GM23338 (cell line): ENCODE results near the gene ADGRG6. TPM values are rescaled to one million over a fixed set of nuclear protein-coding genes. Genes with fewer than 3 reads are reported as not detected.

Source experiments
- ATAC-seq: fragments of 200-7000 bp; cut with Tn5 transposase; 3 replicates; pipeline ENCODE4 v1.9.1; 2020
- DNase-seq: peaks from one replicate; pipeline ENCODE4 v3.0.0-alpha.2; 2015; ENCODE audit warnings: low spot score
- H2AFZ ChIP-seq: fragments of 200-600 bp; sonication (generic); 2 replicates; pipeline ENCODE4 v1.8.0; 2016; ENCODE audit warnings: antibody characterized with exemption, mild to moderate bottlenecking, moderate library complexity
- H3F3A ChIP-seq: fragments of 200-600 bp; sonication (generic); replicated peaks from 2 replicates; pipeline ENCODE4 v1.8.0; 2017; ENCODE audit warnings: antibody characterized with exemption, mixed run types, low read depth
- H3K27ac ChIP-seq: fragments of 200-600 bp; sonication (generic); 2 replicates; pipeline ENCODE4 v1.6.1; 2016; ENCODE audit warnings: low read depth
- H3K27me3 ChIP-seq: fragments of 200-600 bp; sonication (generic); 2 replicates; pipeline ENCODE4 v1.8.0; 2016; ENCODE audit warnings: mild to moderate bottlenecking, mixed run types, moderate library complexity; ENCODE audit not compliant: insufficient read depth
- H3K36me3 ChIP-seq: fragments of 200-600 bp; sonication (generic); 2 replicates; pipeline ENCODE4 v1.8.0; 2016; ENCODE audit warnings: mild to moderate bottlenecking; ENCODE audit not compliant: insufficient read depth
- H3K4me1 ChIP-seq: fragments of 200-600 bp; sonication (generic); 2 replicates; pipeline ENCODE4 v1.8.0; 2016; ENCODE audit warnings: mild to moderate bottlenecking, moderate library complexity; ENCODE audit not compliant: insufficient read depth
- H3K4me2 ChIP-seq: fragments of 200-600 bp; sonication (generic); 2 replicates; pipeline ENCODE4 v1.7.1; 2017; ENCODE audit warnings: mixed run types
- H3K4me3 ChIP-seq: fragments of 200-600 bp; sonication (generic); 2 replicates; pipeline ENCODE4 v1.6.1; 2016; ENCODE audit warnings: mixed run types
- H3K79me2 ChIP-seq: fragments of 200-600 bp; sonication (generic); replicated peaks from 2 replicates; pipeline ENCODE4 v1.8.0; 2017; ENCODE audit warnings: mild to moderate bottlenecking; ENCODE audit not compliant: insufficient read depth
- H3K9me2 ChIP-seq: fragments of 200-600 bp; sonication (generic); 2 replicates; pipeline ENCODE4 v1.8.0; 2017; ENCODE audit not compliant: insufficient read depth
- H4K20me1 ChIP-seq: fragments of 200-600 bp; sonication (generic); replicated peaks from 2 replicates; pipeline ENCODE4 v1.8.0; 2017; ENCODE audit warnings: mild to moderate bottlenecking; ENCODE audit not compliant: insufficient read depth
- H3K27ac Mint-ChIP-seq: 2 replicates; pipeline ENCODE4 v1.8.0; 2020; ENCODE audit warnings: inconsistent platforms, mild to moderate bottlenecking, moderate library complexity, mixed read lengths
- H3K27me3 Mint-ChIP-seq: 3 replicates; pipeline ENCODE4 v1.8.0; 2022; ENCODE audit warnings: low read depth, mild to moderate bottlenecking, moderate library complexity, mixed read lengths, inconsistent platforms; ENCODE audit not compliant: insufficient read depth, poor library complexity
- H3K36me3 Mint-ChIP-seq: 3 replicates; pipeline ENCODE4 v1.8.0; 2021; ENCODE audit warnings: low read depth, mild to moderate bottlenecking, inconsistent platforms, moderate library complexity, mixed read lengths
- H3K4me1 Mint-ChIP-seq: 3 replicates; pipeline ENCODE4 v1.8.0; 2020; ENCODE audit warnings: mild to moderate bottlenecking, inconsistent platforms, mixed read lengths
- H3K4me3 Mint-ChIP-seq: 3 replicates; pipeline ENCODE4 v1.8.0; 2021; ENCODE audit warnings: moderate library complexity, mild to moderate bottlenecking, inconsistent platforms, mixed read lengths
- H3K9me3 Mint-ChIP-seq: 3 replicates; pipeline ENCODE4 v1.8.0; 2020; ENCODE audit warnings: moderate library complexity, mild to moderate bottlenecking, inconsistent platforms, mixed read lengths
- CREB1 ChIP-seq: fragments of 250-450 bp; sonication (Bioruptor Pico); IDR thresholded peaks from 2 replicates; pipeline ENCODE4 v1.5.0; 2020; ENCODE audit warnings: low read depth, mild to moderate bottlenecking, moderate library complexity
- EZH2 ChIP-seq: fragments of 200-600 bp; sonication (generic); IDR thresholded peaks from one replicate; pipeline ENCODE4 v1.8.0; 2017; ENCODE audit warnings: antibody characterized with exemption, mild to moderate bottlenecking, low read depth; ENCODE audit not compliant: unreplicated experiment
- EZH2phosphoT487 ChIP-seq: fragments of 200-600 bp; sonication (generic); IDR thresholded peaks from one replicate; pipeline ENCODE4 v1.8.1; 2018; ENCODE audit warnings: antibody characterized with exemption; ENCODE audit not compliant: unreplicated experiment
- JUNB ChIP-seq: IDR thresholded peaks from one replicate; pipeline ENCODE4 v1.6.1; 2016; ENCODE audit warnings: antibody characterized with exemption; ENCODE audit not compliant: unreplicated experiment
- NANOG ChIP-seq: IDR thresholded peaks from 2 replicates; pipeline ENCODE4 v1.6.1; 2016; ENCODE audit warnings: antibody characterized with exemption, borderline replicate concordance
- POLR2AphosphoS5 ChIP-seq: IDR thresholded peaks from 2 replicates; pipeline ENCODE4 v1.6.1; 2016; ENCODE audit warnings: antibody characterized with exemption, low read depth
- STAT1 ChIP-seq: IDR thresholded peaks from one replicate; pipeline ENCODE4 v1.6.1; 2016; ENCODE audit warnings: antibody characterized with exemption; ENCODE audit not compliant: unreplicated experiment
- ZNF114 ChIP-seq: fragments of 250-450 bp; sonication (Bioruptor Pico); IDR thresholded peaks from 2 replicates; pipeline ENCODE4 v1.5.0; 2020; ENCODE audit warnings: mild to moderate bottlenecking, moderate library complexity
- ZNF331 ChIP-seq: fragments of 250-450 bp; sonication (Bioruptor Pico); IDR thresholded peaks from 2 replicates; pipeline ENCODE4 v1.5.0; 2020; ENCODE audit warnings: low read depth, mild to moderate bottlenecking, moderate library complexity
- polyA plus RNA-seq: library from polyadenylated mRNA; unstranded; fragments of >200 nt; fragmentation: Nextera tagmentation; extraction: Ambion mirVana; gene quantifications from 2 replicates; pipeline ENCODE4 v1.2.1, GENCODE V29; 2016
- total RNA-seq: library from RNA; depleted of rRNA; stranded (reverse); fragments of >200 nt; shearing (Covaris generic); gene quantifications from 2 replicates; pipeline ENCODE4 v1.2.3, GENCODE V29; 2014
- TF ChIP-seq, protein P1 (sequence below): IDR thresholded peaks from 2 replicates; pipeline ENCODE4 v1.6.1; 2016; ENCODE audit warnings: antibody characterized with exemption
- TF ChIP-seq, protein P2 (sequence below): fragments of 250-450 bp; sonication (Bioruptor Pico); IDR thresholded peaks from 2 replicates; pipeline ENCODE4 v1.5.0; 2020; ENCODE audit warnings: mild to moderate bottlenecking, moderate library complexity
- TF ChIP-seq, protein P3 (sequence below): IDR thresholded peaks from one replicate; pipeline ENCODE4 v1.6.1; 2018; ENCODE audit warnings: antibody characterized with exemption; ENCODE audit not compliant: unreplicated experiment
- TF ChIP-seq, protein P4 (sequence below), 2 experiments: fragments of 200-600 bp in 1 of 2; sonication (generic) in 1 of 2; conservative IDR thresholded peaks; 2 replicates each; pipeline versions ENCODE4 v1.5.1 to v1.6.1; 2016 to 2017; ENCODE audit warnings: antibody characterized with exemption in 2 of 2, low read depth in 2 of 2, mild to moderate bottlenecking in 2 of 2, moderate library complexity in 1 of 2

Gene ADGRG6
- total and polyA plus RNA-seq, 2 experiments from 2014 or later: 1.3 to 7.7 TPM

DNA sequence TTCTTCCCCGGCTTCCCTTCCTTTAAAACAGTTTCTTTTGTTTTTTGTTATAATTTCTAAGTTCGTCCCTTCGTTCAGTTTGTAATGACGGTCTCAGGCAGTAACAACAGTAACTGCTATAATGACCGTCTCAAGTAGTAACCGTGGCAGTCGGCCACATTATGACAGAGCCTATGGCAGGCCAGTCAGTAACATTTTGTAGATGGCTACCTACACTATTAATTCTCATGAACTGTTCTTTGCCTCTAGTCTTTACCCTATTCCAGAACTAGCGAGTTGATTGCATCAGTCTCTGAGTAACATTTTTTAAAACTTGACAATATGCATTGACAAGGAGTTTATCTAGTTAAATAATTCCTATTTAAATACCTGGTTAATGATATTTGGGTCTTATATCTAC, 43.0 kb upstream of the ADGRG6 start:
- Histone ChIP-seq H3K27me3 (no peaks in the 10 kb centered on the region), H3K36me3 (no peaks in the 10 kb centered on the region), H3K9me2 (0 out of 2 replicates have a peak, but pooled peaks cover 3% of the 10 kb centered on the region), H3K4me2 (no peak overlapping the region), H4K20me1 (no peaks in the 10 kb centered on the region), H3F3A (no peaks in the 10 kb centered on the region), H3K27ac (no peak overlapping the region), H3K4me1 (no peaks in the 10 kb centered on the region), H3K79me2 (no peaks in the 10 kb centered on the region), H2AFZ (peak overlapping the region; percentile 56; the same call in 1 of the 2 replicates), H3K4me3 (no peak overlapping the region)
- H3K27ac Mint-ChIP-seq: no peak overlapping the region
- no peak overlapping the region for H3K4me3 Mint-ChIP-seq
- no peaks in the 10 kb centered on the region for H3K9me3 Mint-ChIP-seq
- TF ChIP-seq EZH2phosphoT487 (no peak), EZH2 (no peak), POLR2AphosphoS5 (no peak), STAT1 (no peak), ZNF114 (CRISPR knock-in tag) (no peak), CREB1 (CRISPR knock-in tag) (no peak), JUNB (no peak), ZNF331 (no peak), NANOG (no peak)
- TF ChIP-seq, protein P1, sequence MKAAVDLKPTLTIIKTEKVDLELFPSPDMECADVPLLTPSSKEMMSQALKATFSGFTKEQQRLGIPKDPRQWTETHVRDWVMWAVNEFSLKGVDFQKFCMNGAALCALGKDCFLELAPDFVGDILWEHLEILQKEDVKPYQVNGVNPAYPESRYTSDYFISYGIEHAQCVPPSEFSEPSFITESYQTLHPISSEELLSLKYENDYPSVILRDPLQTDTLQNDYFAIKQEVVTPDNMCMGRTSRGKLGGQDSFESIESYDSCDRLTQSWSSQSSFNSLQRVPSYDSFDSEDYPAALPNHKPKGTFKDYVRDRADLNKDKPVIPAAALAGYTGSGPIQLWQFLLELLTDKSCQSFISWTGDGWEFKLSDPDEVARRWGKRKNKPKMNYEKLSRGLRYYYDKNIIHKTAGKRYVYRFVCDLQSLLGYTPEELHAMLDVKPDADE: no peak
- TF ChIP-seq, protein P2, sequence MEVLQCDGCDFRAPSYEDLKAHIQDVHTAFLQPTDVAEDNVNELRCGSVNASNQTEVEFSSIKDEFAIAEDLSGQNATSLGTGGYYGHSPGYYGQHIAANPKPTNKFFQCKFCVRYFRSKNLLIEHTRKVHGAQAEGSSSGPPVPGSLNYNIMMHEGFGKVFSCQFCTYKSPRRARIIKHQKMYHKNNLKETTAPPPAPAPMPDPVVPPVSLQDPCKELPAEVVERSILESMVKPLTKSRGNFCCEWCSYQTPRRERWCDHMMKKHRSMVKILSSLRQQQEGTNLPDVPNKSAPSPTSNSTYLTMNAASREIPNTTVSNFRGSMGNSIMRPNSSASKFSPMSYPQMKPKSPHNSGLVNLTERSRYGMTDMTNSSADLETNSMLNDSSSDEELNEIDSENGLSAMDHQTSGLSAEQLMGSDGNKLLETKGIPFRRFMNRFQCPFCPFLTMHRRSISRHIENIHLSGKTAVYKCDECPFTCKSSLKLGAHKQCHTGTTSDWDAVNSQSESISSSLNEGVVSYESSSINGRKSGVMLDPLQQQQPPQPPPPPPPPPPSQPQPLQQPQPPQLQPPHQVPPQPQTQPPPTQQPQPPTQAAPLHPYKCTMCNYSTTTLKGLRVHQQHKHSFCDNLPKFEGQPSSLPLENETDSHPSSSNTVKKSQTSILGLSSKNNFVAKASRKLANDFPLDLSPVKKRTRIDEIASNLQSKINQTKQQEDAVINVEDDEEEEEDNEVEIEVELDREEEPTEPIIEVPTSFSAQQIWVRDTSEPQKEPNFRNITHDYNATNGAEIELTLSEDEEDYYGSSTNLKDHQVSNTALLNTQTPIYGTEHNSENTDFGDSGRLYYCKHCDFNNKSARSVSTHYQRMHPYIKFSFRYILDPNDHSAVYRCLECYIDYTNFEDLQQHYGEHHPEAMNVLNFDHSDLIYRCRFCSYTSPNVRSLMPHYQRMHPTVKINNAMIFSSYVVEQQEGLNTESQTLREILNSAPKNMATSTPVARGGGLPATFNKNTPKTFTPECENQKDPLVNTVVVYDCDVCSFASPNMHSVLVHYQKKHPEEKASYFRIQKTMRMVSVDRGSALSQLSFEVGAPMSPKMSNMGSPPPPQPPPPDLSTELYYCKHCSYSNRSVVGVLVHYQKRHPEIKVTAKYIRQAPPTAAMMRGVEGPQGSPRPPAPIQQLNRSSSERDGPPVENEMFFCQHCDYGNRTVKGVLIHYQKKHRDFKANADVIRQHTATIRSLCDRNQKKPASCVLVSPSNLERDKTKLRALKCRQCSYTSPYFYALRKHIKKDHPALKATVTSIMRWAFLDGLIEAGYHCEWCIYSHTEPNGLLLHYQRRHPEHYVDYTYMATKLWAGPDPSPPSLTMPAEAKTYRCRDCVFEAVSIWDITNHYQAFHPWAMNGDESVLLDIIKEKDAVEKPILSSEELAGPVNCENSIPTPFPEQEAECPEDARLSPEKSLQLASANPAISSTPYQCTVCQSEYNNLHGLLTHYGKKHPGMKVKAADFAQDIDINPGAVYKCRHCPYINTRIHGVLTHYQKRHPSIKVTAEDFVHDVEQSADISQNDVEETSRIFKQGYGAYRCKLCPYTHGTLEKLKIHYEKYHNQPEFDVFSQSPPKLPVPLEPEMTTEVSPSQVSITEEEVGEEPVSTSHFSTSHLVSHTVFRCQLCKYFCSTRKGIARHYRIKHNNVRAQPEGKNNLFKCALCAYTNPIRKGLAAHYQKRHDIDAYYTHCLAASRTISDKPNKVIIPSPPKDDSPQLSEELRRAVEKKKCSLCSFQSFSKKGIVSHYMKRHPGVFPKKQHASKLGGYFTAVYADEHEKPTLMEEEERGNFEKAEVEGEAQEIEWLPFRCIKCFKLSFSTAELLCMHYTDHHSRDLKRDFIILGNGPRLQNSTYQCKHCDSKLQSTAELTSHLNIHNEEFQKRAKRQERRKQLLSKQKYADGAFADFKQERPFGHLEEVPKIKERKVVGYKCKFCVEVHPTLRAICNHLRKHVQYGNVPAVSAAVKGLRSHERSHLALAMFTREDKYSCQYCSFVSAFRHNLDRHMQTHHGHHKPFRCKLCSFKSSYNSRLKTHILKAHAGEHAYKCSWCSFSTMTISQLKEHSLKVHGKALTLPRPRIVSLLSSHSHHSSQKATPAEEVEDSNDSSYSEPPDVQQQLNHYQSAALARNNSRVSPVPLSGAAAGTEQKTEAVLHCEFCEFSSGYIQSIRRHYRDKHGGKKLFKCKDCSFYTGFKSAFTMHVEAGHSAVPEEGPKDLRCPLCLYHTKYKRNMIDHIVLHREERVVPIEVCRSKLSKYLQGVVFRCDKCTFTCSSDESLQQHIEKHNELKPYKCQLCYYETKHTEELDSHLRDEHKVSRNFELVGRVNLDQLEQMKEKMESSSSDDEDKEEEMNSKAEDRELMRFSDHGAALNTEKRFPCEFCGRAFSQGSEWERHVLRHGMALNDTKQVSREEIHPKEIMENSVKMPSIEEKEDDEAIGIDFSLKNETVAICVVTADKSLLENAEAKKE (CRISPR knock-in tag): no peak
- TF ChIP-seq, protein P3, sequence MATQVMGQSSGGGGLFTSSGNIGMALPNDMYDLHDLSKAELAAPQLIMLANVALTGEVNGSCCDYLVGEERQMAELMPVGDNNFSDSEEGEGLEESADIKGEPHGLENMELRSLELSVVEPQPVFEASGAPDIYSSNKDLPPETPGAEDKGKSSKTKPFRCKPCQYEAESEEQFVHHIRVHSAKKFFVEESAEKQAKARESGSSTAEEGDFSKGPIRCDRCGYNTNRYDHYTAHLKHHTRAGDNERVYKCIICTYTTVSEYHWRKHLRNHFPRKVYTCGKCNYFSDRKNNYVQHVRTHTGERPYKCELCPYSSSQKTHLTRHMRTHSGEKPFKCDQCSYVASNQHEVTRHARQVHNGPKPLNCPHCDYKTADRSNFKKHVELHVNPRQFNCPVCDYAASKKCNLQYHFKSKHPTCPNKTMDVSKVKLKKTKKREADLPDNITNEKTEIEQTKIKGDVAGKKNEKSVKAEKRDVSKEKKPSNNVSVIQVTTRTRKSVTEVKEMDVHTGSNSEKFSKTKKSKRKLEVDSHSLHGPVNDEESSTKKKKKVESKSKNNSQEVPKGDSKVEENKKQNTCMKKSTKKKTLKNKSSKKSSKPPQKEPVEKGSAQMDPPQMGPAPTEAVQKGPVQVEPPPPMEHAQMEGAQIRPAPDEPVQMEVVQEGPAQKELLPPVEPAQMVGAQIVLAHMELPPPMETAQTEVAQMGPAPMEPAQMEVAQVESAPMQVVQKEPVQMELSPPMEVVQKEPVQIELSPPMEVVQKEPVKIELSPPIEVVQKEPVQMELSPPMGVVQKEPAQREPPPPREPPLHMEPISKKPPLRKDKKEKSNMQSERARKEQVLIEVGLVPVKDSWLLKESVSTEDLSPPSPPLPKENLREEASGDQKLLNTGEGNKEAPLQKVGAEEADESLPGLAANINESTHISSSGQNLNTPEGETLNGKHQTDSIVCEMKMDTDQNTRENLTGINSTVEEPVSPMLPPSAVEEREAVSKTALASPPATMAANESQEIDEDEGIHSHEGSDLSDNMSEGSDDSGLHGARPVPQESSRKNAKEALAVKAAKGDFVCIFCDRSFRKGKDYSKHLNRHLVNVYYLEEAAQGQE: no peak
- TF ChIP-seq, protein P4, sequence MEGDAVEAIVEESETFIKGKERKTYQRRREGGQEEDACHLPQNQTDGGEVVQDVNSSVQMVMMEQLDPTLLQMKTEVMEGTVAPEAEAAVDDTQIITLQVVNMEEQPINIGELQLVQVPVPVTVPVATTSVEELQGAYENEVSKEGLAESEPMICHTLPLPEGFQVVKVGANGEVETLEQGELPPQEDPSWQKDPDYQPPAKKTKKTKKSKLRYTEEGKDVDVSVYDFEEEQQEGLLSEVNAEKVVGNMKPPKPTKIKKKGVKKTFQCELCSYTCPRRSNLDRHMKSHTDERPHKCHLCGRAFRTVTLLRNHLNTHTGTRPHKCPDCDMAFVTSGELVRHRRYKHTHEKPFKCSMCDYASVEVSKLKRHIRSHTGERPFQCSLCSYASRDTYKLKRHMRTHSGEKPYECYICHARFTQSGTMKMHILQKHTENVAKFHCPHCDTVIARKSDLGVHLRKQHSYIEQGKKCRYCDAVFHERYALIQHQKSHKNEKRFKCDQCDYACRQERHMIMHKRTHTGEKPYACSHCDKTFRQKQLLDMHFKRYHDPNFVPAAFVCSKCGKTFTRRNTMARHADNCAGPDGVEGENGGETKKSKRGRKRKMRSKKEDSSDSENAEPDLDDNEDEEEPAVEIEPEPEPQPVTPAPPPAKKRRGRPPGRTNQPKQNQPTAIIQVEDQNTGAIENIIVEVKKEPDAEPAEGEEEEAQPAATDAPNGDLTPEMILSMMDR (conservative IDR thresholded peaks at IDR 0.05; ENCODE audit: low read depth in 2 of 2): no peak
- H3K36me3 Mint-ChIP-seq: no peaks in the 10 kb centered on the region
- DNase-seq: no peak
- H3K4me1 Mint-ChIP-seq: no peaks in the 10 kb centered on the region
- H3K27me3 Mint-ChIP-seq: peaks cover 2% of the 10 kb centered on the region
- ATAC-seq: no peak
